ENCODE results near the gene PRKN.
A peak's percentile ranks its signal among the peaks of the same experiment; 100 is the strongest.
"Not testable (repeated sequence)": the region's sequence is repeated elsewhere in the genome, so short reads cannot be mapped to it uniquely, and the experiment has no call there.

PRKN gene

DNA sequence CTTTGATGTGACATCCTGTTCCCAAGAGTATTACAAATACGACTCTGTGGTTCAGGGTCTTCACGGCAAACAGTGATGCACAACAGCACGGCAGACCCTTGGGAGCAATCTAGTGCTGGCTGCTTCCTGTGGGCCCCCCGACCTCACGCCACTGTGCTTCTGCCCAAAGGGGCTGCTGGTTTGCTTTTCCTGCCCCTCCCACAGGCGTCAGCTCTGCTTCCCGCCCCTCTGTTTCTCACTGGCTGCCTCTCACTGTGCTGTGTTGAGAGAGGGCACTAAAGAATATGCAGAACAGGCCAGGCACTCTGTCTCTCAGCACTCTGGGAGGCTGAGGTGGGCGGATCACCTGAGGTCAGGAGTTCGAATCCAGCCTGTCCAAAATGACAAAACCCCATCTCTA is 899.2 kb downstream of the PRKN start:
- no peak for DNase-seq

- no peak for DNase-seq
Measured at GRCh38 chr6:161826512-161826911, 901.1 kb downstream of the PRKN start.

- not testable (repeated sequence) for DNase-seq
Measured at GRCh38 chr6:161822204-161822603, 905.4 kb downstream of the PRKN start.

DNA sequence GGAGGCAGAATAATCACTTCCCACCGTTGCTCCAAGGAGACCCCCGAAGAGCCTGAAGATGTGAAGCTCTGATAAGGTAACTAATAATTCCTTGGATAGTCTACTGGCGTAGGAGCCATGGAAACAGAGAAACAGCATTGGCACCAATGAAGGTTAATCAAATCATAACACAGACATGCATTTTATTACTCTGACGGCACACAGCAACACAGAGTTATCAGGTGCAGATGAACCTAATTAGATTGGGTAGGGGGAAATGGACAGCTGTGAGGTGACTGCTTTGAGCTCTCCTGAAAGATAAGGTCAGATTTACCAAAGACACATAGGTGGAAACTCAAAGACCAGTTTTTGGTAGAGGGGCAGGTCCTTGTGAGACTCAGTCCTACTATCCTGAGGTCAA is 909.7 kb downstream of the PRKN start:
- no peak for DNase-seq

DNA sequence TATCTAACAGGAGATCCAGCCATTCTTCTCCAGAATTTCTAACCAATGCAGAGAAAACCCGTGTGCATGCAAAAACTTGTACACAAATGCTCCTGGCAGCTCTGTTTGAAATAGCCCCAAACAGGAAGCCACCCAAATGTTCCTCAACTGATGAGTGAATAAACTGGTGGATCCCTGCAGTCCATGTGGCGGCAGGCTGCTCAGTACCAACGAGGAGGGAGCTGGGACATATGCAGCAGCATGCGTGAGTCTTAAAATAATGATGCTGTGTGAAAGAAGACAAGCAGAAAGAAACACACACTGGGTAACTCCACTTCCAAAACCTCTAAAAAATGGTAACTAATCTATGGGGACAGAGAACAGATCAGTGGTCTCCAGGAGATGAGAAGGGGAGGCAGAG is 911.6 kb downstream of the PRKN start:
- DNase-seq: no peak

GRCh38 chr6:161813156-161813555 is 914.4 kb downstream of the PRKN start:
- DNase-seq: no peak

DNA sequence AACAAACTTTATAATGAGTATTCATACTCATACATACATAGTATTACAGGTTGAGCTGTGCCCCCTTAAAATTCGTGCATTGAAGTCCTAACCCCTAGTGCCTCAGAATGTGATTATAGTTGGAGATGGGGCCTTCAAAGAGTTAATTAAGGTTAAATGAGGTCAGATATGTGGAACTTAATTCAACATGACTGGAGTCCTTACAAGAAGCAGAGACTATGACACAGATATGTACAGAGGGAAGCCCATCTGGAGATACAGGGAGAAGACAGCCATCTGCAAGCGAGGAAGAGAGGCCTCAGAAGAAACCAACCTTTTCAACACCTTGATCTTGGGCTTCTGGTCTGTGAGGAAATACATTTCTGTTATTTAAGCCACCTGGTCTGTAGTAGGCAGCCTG is 917.6 kb downstream of the PRKN start:
- DNase-seq: no peak

DNA sequence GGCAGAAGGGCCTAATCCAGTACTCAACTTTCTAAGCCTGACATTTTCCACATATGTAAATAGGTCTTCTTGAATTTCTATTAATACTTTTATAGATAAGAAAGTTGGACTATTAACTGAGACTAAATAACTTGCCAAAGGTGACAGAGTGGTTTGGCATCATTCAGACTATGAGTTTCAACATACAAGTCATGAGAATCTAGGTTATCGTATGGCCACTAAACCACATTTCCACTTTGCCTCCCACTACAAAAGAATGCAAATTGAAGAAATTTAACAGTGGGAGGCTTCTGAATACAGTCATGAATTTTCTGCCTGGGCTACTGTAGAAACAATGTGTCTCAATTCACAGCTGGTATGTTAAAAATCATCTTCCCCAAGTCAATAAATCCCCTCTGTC is 922.7 kb downstream of the PRKN start:
- no peak for DNase-seq

DNA sequence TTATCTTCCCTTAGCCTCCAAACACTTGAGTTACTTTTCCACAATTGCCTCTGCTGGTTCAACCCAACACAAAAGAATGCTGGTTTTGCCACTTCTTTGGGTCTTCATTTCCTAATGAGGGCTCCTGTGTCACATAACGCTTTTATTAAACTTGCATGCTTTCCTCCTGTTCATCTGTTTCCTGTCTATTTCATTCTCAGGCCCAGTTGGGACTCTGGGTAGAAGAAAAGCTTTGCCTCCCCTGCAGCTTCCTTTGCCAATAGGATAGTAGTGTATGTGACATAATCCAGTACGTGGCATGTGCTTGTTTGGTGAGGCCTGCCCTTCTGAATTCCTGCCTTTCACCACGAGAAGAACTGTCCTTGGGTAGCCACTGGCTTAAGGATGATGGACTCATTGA is 924.4 kb downstream of the PRKN start:
- DNase-seq: no peak

- DNase-seq: no peak
Measured at GRCh38 chr6:161802231-161802630, 925.3 kb downstream of the PRKN start.

GRCh38 chr6:161798844-161799394 is 928.6 kb downstream of the PRKN start:
- no peak for DNase-seq

DNA sequence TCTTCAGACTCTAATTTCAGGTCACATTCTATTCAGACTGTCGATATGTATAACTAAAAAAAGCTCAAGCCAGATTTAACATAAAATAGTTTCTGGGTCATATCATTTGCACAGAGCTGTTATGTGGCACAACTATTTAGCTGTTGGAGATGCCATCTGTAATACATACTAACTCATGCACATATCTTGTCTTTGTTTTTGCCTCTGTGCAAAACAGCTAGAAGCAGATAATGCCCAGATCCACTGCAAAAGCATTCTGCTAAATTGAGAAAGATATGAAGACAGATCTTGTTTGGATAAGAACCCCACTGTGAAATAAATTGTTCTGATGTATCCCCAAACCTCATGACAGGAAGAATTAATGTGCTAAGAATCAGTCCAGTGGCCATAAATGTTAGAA is 930.9 kb downstream of the PRKN start:
- DNase-seq: no peak

GRCh38 chr6:161792851-161793493 is 934.6 kb downstream of the PRKN start:
- DNase-seq: no peak

DNA sequence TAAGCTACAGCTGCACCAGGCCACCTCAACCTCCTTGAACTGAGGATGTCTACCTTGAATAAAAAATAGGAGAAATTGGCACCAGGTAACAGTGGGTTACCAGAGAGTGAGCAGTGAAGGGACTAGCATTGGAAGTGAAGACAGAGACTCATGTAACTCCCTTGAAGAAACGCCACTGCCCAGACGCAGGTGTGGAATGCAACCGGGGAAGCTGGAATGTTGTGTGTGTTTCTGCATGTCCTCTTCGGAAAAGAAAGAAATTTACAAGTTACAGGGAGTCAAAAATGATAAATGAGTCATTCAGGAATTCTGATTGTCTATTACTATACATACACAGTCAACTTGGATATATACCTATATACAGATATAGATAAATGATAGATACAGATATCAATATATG is 939.0 kb downstream of the PRKN start:
- DNase-seq: no peak

DNA sequence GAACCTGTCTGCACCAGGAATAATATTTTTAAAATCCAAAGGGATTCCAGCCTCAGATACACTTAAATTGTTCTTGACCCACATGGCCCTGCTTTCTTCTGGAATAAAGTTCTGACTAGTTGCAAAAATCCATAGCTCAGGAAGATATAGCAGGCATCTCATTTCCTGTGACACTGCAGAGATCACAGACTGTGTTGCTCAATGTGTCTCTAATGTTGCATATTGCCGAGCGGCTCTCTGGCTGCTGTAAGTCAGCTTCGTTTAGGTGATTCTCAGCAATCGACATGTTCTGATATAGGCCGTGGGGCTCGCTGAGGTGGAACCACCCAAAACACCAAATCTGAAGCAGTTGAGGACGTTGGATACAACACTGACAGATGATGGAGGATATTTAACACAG is 955.4 kb downstream of the PRKN start:
- DNase-seq: no peak

- no peak for DNase-seq
Measured at GRCh38 chr6:161761966-161762365, 965.6 kb downstream of the PRKN start.

GRCh38 chr6:161755080-161755479 is 972.5 kb downstream of the PRKN start:
- DNase-seq: no peak

DNA sequence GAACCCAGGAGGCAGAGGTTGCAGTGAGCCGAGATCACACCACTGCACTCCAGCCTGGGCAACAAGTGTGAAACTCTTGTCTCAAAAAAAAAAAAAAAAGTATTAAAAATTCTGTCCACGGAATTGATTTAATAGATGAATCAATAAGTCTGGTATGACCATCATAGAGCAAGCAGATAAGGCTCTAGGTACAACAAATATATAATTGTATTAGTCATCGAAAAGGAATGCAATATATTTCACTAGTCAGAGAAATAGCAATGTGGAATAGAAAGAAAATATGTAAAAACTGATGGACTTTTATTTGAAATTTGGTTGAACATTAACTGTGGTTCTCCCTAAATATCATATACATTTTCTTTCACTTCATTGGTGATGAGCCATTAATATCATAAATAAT is 976.9 kb downstream of the PRKN start:
- DNase-seq: no peak

- DNase-seq: no peak
Measured at GRCh38 chr6:161749576-161749975, 978.0 kb downstream of the PRKN start.

GRCh38 chr6:161748535-161749416 is 978.8 kb downstream of the PRKN start:
- DNase-seq: peak; percentile 9

GRCh38 chr6:161747506-161747905 is 980.1 kb downstream of the PRKN start:
- DNase-seq: no peak

GRCh38 chr6:161745594-161746141 is 981.9 kb downstream of the PRKN start:
- DNase-seq: no peak

GRCh38 chr6:161745128-161745527 is 982.4 kb downstream of the PRKN start:
- no peak for DNase-seq

All from NCI-H774 (cell line).